Measurements from ENCODE around the gene GPATCH4. TPM values are rescaled to one million over a fixed set of nuclear protein-coding genes. Genes with fewer than 3 reads are reported as not detected.

GPATCH4 gene
- total RNA-seq, 1 donor from 2014 or later, result 17.9 TPM

GRCh38 chr1:156547982-156548381 lies 53.3 kb downstream of the GPATCH4 start:
- ATAC-seq (no peak), DNase-seq (no peak)
- Histone ChIP-seq H3K4me1 (no peaks in the 10 kb centered on the region), H3K27ac (no peak overlapping the region), H3K4me3 (no peak overlapping the region), H3K9me3 (no peaks in the 10 kb centered on the region), H3K27me3 (ENCODE audit: low read depth) (no peaks in the 10 kb centered on the region), H3K36me3 (no peaks in the 10 kb centered on the region)
- intact Hi-C loops (cut with DNase I), result no loop called here
- TF ChIP-seq CTCF (IDR thresholded peaks at IDR 0.05), result no peak

GRCh38 chr1:156547434-156547833 lies 53.8 kb downstream of the GPATCH4 start:
- Histone ChIP-seq H3K9me3 (no peaks in the 10 kb centered on the region), H3K36me3 (no peaks in the 10 kb centered on the region), H3K4me3 (no peak overlapping the region), H3K27me3 (ENCODE audit: low read depth) (no peaks in the 10 kb centered on the region), H3K4me1 (no peaks in the 10 kb centered on the region), H3K27ac (no peak overlapping the region)
- intact Hi-C loops (cut with DNase I), result no loop called here
- ATAC-seq (no peak), DNase-seq (no peak)
- TF ChIP-seq CTCF (IDR thresholded peaks at IDR 0.05), result no peak

- Histone ChIP-seq H3K36me3 (no peaks in the 10 kb centered on the region), H3K27ac (no peak overlapping the region), H3K4me3 (no peak overlapping the region), H3K9me3 (no peaks in the 10 kb centered on the region), H3K27me3 (ENCODE audit: low read depth) (no peaks in the 10 kb centered on the region), H3K4me1 (no peaks in the 10 kb centered on the region)
- no peak for TF ChIP-seq CTCF (IDR thresholded peaks at IDR 0.05)
- ATAC-seq, result no peak
- intact Hi-C loops (cut with DNase I), result no loop called here
- DNase-seq, result no peak
Observed at GRCh38 chr1:156546267-156546666, 55.0 kb downstream of the GPATCH4 start.

- H3K36me3 ChIP-seq, result no peaks in the 10 kb centered on the region
- TF ChIP-seq CTCF (IDR thresholded peaks at IDR 0.05), result no peak
- H3K4me1 ChIP-seq, result no peaks in the 10 kb centered on the region
- H3K27ac ChIP-seq, result no peak overlapping the region
- no peak overlapping the region for H3K4me3 ChIP-seq
- H3K9me3 ChIP-seq, result no peaks in the 10 kb centered on the region
- ATAC-seq (no peak), DNase-seq (no peak)
- intact Hi-C loops (cut with DNase I), result no loop called here
- H3K27me3 ChIP-seq (ENCODE audit: low read depth), result no peaks in the 10 kb centered on the region
Observed at GRCh38 chr1:156544592-156545102, 56.6 kb downstream of the GPATCH4 start.

Other genes starting within 250 kb of the GPATCH4 start
- gene RHBG, start 232.3 kb downstream of the GPATCH4 start, total RNA-seq, result not detected
- 51.0 TPM for gene MEF2D, start 100.7 kb downstream of the GPATCH4 start, total RNA-seq
- 1.7 TPM for gene IQGAP3, start 28.9 kb downstream of the GPATCH4 start, total RNA-seq
- gene TTC24, start 21.8 kb downstream of the GPATCH4 start, total RNA-seq, result not detected
- gene NAXE, start 9.7 kb downstream of the GPATCH4 start, total RNA-seq, result 62.2 TPM
- gene HAPLN2, start 17.9 kb upstream of the GPATCH4 start, total RNA-seq, result 0.21 TPM
- not detected for gene BCAN, start 40.6 kb upstream of the GPATCH4 start, total RNA-seq
- gene NES, start 75.9 kb upstream of the GPATCH4 start, total RNA-seq, result 39.8 TPM
- 2.1 TPM for gene CRABP2, start 104.1 kb upstream of the GPATCH4 start, total RNA-seq
- gene METTL25B, start 127.0 kb upstream of the GPATCH4 start, total RNA-seq, result 41.0 TPM
- 22.6 TPM for gene ISG20L2, start 127.3 kb upstream of the GPATCH4 start, total RNA-seq
- gene MRPL24, start 139.6 kb upstream of the GPATCH4 start, total RNA-seq, result 43.7 TPM
- 146 TPM for gene HDGF, start 150.2 kb upstream of the GPATCH4 start, total RNA-seq
- 51.9 TPM for gene PRCC, start 166.1 kb upstream of the GPATCH4 start, total RNA-seq
- gene SH2D2A, start 215.4 kb upstream of the GPATCH4 start, total RNA-seq, result 3.5 TPM

Data from lower lobe of right lung (tissue), 2 donors.